WTC11 (cell line): ENCODE data around the gene ZNF277.

Source experiments
- CREB1 ChIP-seq: sonication (generic); formaldehyde crosslinking; IDR thresholded peaks from 2 replicates; pipeline ENCODE4 v1.8.0; 2023; ENCODE audit warnings: mild to moderate bottlenecking, missing genetic modification reagents
- ETV6 ChIP-seq: sonication (generic); formaldehyde crosslinking; IDR thresholded peaks from 2 replicates; pipeline ENCODE4 v1.8.1; 2022; ENCODE audit warnings: mild to moderate bottlenecking, missing genetic modification reagents
- MXD4 ChIP-seq: fragments of 250-450 bp; sonication (Bioruptor Pico); IDR thresholded peaks from 2 replicates; pipeline ENCODE4 v1.8.0; 2021; ENCODE audit warnings: mild to moderate bottlenecking, moderate library complexity, borderline replicate concordance
- NR1H2 ChIP-seq: sonication (generic); formaldehyde crosslinking; IDR thresholded peaks from 2 replicates; pipeline ENCODE4 v1.9.0; 2021; ENCODE audit warnings: mild to moderate bottlenecking, moderate library complexity, missing genetic modification reagents
- TCF7 ChIP-seq: sonication (generic); formaldehyde crosslinking; IDR thresholded peaks from 2 replicates; pipeline ENCODE4 v1.8.0; 2022; ENCODE audit warnings: mild to moderate bottlenecking, low read depth, missing genetic modification reagents, moderate library complexity
- TEAD4 ChIP-seq: sonication (generic); formaldehyde crosslinking; IDR thresholded peaks from 2 replicates; pipeline ENCODE4 v1.8.0; 2022; ENCODE audit warnings: mild to moderate bottlenecking, missing genetic modification reagents
- ZNF423 ChIP-seq: fragments of 250-450 bp; sonication (Bioruptor Pico); IDR thresholded peaks from 2 replicates; pipeline ENCODE4 v2.1.2; 2022; ENCODE audit warnings: mild to moderate bottlenecking, moderate library complexity
- TF ChIP-seq, protein P1 (sequence below): fragments of 200-600 bp; IDR thresholded peaks from 2 replicates; pipeline ENCODE4 v1.8.0; 2022; ENCODE audit warnings: antibody characterized with exemption
- TF ChIP-seq, protein P2 (sequence below): sonication (generic); formaldehyde crosslinking; IDR thresholded peaks from 2 replicates; pipeline ENCODE4 v1.8.1; 2022; ENCODE audit warnings: mild to moderate bottlenecking, missing genetic modification reagents, moderate library complexity, borderline replicate concordance
- TF ChIP-seq, protein P3 (sequence below): sonication (generic); formaldehyde crosslinking; IDR thresholded peaks from 2 replicates; pipeline ENCODE4 v1.8.0; 2023; ENCODE audit warnings: missing genetic modification reagents
- TF ChIP-seq, protein P4 (sequence below): sonication (generic); formaldehyde crosslinking; IDR thresholded peaks from 2 replicates; pipeline ENCODE4 v1.8.1; 2022; ENCODE audit warnings: low read depth, missing genetic modification reagents, borderline replicate concordance
- TF ChIP-seq, protein P5 (sequence below): sonication (generic); formaldehyde crosslinking; IDR thresholded peaks from 2 replicates; pipeline ENCODE4 v1.8.0; 2022; ENCODE audit warnings: mild to moderate bottlenecking, missing genetic modification reagents
- TF ChIP-seq, protein P6 (sequence below): fragments of 250-450 bp; sonication (Bioruptor Pico); IDR thresholded peaks from 2 replicates; pipeline ENCODE4 v1.8.0; 2021; ENCODE audit warnings: mild to moderate bottlenecking
- TF ChIP-seq, protein P7 (sequence below): sonication (generic); formaldehyde crosslinking; IDR thresholded peaks from 2 replicates; pipeline ENCODE4 v1.8.0; 2023; ENCODE audit warnings: missing genetic modification reagents, mild to moderate bottlenecking, borderline replicate concordance

DNA sequence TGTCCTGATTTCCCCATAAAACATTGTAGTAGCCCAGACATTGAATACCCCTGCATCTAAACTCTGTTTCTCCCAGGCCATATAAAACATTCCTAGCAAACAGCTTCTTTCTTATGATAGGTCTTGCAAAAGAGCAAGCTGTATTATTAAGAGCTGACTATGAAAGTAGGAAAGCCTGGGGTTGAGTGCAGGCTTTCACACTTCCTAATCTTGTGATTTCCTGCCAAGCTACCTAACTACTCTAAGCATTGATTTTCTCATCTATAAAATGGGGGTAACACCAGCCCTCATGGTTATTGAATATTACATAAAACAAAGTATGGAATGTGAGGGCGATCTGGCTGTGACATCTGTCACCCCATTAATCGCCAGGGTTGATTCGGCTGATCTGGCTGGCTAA is 81.8 kb downstream of the ZNF277 start:
- TF ChIP-seq TEAD4 (CRISPR knock-in tag): no peak
- TF ChIP-seq ETV6 (CRISPR knock-in tag): no peak
- TF ChIP-seq, protein P1, sequence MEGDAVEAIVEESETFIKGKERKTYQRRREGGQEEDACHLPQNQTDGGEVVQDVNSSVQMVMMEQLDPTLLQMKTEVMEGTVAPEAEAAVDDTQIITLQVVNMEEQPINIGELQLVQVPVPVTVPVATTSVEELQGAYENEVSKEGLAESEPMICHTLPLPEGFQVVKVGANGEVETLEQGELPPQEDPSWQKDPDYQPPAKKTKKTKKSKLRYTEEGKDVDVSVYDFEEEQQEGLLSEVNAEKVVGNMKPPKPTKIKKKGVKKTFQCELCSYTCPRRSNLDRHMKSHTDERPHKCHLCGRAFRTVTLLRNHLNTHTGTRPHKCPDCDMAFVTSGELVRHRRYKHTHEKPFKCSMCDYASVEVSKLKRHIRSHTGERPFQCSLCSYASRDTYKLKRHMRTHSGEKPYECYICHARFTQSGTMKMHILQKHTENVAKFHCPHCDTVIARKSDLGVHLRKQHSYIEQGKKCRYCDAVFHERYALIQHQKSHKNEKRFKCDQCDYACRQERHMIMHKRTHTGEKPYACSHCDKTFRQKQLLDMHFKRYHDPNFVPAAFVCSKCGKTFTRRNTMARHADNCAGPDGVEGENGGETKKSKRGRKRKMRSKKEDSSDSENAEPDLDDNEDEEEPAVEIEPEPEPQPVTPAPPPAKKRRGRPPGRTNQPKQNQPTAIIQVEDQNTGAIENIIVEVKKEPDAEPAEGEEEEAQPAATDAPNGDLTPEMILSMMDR: no peak
- no peak for TF ChIP-seq CREB1
- TF ChIP-seq MXD4: no peak
- TF ChIP-seq ZNF423: no peak
- TF ChIP-seq, protein P2, sequence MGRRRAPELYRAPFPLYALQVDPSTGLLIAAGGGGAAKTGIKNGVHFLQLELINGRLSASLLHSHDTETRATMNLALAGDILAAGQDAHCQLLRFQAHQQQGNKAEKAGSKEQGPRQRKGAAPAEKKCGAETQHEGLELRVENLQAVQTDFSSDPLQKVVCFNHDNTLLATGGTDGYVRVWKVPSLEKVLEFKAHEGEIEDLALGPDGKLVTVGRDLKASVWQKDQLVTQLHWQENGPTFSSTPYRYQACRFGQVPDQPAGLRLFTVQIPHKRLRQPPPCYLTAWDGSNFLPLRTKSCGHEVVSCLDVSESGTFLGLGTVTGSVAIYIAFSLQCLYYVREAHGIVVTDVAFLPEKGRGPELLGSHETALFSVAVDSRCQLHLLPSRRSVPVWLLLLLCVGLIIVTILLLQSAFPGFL: no peak
- TF ChIP-seq TCF7 (CRISPR knock-in tag): no peak
- TF ChIP-seq, protein P3, sequence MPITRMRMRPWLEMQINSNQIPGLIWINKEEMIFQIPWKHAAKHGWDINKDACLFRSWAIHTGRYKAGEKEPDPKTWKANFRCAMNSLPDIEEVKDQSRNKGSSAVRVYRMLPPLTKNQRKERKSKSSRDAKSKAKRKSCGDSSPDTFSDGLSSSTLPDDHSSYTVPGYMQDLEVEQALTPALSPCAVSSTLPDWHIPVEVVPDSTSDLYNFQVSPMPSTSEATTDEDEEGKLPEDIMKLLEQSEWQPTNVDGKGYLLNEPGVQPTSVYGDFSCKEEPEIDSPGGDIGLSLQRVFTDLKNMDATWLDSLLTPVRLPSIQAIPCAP (CRISPR knock-in tag): no peak
- TF ChIP-seq, protein P4, sequence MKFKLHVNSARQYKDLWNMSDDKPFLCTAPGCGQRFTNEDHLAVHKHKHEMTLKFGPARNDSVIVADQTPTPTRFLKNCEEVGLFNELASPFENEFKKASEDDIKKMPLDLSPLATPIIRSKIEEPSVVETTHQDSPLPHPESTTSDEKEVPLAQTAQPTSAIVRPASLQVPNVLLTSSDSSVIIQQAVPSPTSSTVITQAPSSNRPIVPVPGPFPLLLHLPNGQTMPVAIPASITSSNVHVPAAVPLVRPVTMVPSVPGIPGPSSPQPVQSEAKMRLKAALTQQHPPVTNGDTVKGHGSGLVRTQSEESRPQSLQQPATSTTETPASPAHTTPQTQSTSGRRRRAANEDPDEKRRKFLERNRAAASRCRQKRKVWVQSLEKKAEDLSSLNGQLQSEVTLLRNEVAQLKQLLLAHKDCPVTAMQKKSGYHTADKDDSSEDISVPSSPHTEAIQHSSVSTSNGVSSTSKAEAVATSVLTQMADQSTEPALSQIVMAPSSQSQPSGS (CRISPR knock-in tag): no peak
- TF ChIP-seq NR1H2: no peak
- TF ChIP-seq, protein P5, sequence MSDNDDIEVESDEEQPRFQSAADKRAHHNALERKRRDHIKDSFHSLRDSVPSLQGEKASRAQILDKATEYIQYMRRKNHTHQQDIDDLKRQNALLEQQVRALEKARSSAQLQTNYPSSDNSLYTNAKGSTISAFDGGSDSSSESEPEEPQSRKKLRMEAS (CRISPR knock-in tag): no peak
- TF ChIP-seq, protein P6, sequence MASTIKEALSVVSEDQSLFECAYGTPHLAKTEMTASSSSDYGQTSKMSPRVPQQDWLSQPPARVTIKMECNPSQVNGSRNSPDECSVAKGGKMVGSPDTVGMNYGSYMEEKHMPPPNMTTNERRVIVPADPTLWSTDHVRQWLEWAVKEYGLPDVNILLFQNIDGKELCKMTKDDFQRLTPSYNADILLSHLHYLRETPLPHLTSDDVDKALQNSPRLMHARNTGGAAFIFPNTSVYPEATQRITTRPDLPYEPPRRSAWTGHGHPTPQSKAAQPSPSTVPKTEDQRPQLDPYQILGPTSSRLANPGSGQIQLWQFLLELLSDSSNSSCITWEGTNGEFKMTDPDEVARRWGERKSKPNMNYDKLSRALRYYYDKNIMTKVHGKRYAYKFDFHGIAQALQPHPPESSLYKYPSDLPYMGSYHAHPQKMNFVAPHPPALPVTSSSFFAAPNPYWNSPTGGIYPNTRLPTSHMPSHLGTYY (CRISPR knock-in tag): no peak
- TF ChIP-seq, protein P7, sequence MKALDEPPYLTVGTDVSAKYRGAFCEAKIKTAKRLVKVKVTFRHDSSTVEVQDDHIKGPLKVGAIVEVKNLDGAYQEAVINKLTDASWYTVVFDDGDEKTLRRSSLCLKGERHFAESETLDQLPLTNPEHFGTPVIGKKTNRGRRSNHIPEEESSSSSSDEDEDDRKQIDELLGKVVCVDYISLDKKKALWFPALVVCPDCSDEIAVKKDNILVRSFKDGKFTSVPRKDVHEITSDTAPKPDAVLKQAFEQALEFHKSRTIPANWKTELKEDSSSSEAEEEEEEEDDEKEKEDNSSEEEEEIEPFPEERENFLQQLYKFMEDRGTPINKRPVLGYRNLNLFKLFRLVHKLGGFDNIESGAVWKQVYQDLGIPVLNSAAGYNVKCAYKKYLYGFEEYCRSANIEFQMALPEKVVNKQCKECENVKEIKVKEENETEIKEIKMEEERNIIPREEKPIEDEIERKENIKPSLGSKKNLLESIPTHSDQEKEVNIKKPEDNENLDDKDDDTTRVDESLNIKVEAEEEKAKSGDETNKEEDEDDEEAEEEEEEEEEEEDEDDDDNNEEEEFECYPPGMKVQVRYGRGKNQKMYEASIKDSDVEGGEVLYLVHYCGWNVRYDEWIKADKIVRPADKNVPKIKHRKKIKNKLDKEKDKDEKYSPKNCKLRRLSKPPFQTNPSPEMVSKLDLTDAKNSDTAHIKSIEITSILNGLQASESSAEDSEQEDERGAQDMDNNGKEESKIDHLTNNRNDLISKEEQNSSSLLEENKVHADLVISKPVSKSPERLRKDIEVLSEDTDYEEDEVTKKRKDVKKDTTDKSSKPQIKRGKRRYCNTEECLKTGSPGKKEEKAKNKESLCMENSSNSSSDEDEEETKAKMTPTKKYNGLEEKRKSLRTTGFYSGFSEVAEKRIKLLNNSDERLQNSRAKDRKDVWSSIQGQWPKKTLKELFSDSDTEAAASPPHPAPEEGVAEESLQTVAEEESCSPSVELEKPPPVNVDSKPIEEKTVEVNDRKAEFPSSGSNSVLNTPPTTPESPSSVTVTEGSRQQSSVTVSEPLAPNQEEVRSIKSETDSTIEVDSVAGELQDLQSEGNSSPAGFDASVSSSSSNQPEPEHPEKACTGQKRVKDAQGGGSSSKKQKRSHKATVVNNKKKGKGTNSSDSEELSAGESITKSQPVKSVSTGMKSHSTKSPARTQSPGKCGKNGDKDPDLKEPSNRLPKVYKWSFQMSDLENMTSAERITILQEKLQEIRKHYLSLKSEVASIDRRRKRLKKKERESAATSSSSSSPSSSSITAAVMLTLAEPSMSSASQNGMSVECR (CRISPR knock-in tag): no peak
